ENCODE measurements around the gene DNAJC19. TPM values are rescaled to one million over a fixed set of nuclear protein-coding genes. Genes with fewer than 3 reads are reported as not detected.

Gene DNAJC19
- total and polyA plus RNA-seq, 5 donors from 2014 or later, result 23.8 to 112 (median 88.3) TPM

DNA sequence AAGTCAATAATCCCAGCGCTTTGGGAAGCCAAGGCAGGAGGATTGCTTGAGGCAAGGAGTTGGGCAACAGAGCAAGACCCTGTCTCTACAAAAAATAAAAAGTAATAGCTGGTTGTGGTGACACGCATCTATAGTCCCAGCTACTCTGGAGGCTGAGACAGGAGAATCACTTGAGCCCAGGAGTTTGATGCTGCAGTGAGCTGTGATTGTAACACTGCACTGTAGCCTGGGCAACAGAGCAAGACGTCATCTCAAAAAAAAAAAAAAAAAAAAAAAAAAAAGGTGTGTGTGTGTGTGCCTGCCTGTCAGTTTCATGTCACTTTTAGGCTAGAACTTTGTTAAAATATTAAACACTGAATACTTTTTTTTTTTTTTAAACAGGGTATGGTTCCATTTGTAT is 28.4 kb downstream of the DNAJC19 start:
- H3K36me3 ChIP-seq (ENCODE audit: control insufficient read depth, insufficient read depth, low read length), result peaks cover 80% of the 10 kb centered on the region
- peaks cover 46% of the 10 kb centered on the region for H3K36me3 Mint-ChIP-seq

DNA sequence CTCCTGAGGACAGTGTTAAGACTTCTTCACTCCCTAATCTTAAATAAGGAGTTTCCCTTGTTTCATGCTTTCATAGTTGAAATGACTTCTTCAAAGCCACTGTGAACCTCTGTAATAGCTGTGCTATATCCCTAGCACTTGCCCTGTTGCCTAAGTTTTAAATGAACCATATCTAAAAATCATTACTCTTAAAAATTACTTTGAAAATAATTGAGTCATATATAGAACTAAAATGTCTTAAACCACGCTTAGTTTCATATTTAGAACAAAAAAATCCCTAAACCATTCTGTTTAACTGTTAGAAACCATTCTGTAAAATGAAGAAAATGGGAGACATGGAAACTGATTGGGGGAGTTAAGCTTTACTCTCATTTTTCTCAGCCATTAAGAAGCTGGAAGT is 29.8 kb downstream of the DNAJC19 start:
- H3K36me3 Mint-ChIP-seq, result peaks cover 51% of the 10 kb centered on the region
- H3K27ac ChIP-seq (ENCODE audit: insufficient read depth, low read length, poor library complexity, severe bottlenecking), result no peak overlapping the region
- no peak overlapping the region for H3K4me3 Mint-ChIP-seq
- ATAC-seq (ENCODE audit: low read depth in 2 of 2) (no peak), DNase-seq (no peak)
- H3K4me1 Mint-ChIP-seq, result peaks cover 4 to 13% (median 8%) of the 10 kb centered on the region in 4 donors
- H3K9me3 ChIP-seq (ENCODE audit: control insufficient read depth in 2 of 2, low read length in 2 of 2), result no peaks in the 10 kb centered on the region
- no peak overlapping the region for H3K4me3 ChIP-seq (ENCODE audit: low read depth, low read length)
- peaks cover 82% of the 10 kb centered on the region for H3K36me3 ChIP-seq (ENCODE audit: control insufficient read depth, insufficient read depth, low read length)
- no peaks in the 10 kb centered on the region for H3K27me3 ChIP-seq (ENCODE audit: control insufficient read depth, insufficient read depth, low read length)
- peaks cover 0 to 3% (median 0%) of the 10 kb centered on the region in 7 donors for H3K9me3 Mint-ChIP-seq
- no peaks in the 10 kb centered on the region for H3K27me3 Mint-ChIP-seq
- H3K27ac Mint-ChIP-seq, result no peak overlapping the region
- no peaks in the 10 kb centered on the region for H3K4me1 ChIP-seq (ENCODE audit: control insufficient read depth, insufficient read depth, low read length, poor library complexity, severe bottlenecking)

More for the DNA sequence above, 28.4 kb downstream of the DNAJC19 start:
- H3K4me1 Mint-ChIP-seq, result peaks cover 4 to 13% (median 8%) of the 10 kb centered on the region in 4 donors
- H3K27ac ChIP-seq (ENCODE audit: insufficient read depth, low read length, poor library complexity, severe bottlenecking), result no peak overlapping the region
- peaks cover 0 to 3% (median 0%) of the 10 kb centered on the region in 7 donors for H3K9me3 Mint-ChIP-seq
- H3K4me3 ChIP-seq (ENCODE audit: low read depth, low read length), result no peak overlapping the region
- ATAC-seq (ENCODE audit: low read depth in 2 of 2) (peak in 1 of 2 donors; percentile 28), DNase-seq (no peak)
- H3K4me3 Mint-ChIP-seq, result no peak overlapping the region
- no peaks in the 10 kb centered on the region for H3K27me3 ChIP-seq (ENCODE audit: control insufficient read depth, insufficient read depth, low read length)
- H3K27me3 Mint-ChIP-seq, result no peaks in the 10 kb centered on the region
- no peaks in the 10 kb centered on the region for H3K9me3 ChIP-seq (ENCODE audit: control insufficient read depth in 2 of 2, low read length in 2 of 2)
- H3K27ac Mint-ChIP-seq, result no peak overlapping the region
- H3K4me1 ChIP-seq (ENCODE audit: control insufficient read depth, insufficient read depth, low read length, poor library complexity, severe bottlenecking), result no peaks in the 10 kb centered on the region

DNA sequence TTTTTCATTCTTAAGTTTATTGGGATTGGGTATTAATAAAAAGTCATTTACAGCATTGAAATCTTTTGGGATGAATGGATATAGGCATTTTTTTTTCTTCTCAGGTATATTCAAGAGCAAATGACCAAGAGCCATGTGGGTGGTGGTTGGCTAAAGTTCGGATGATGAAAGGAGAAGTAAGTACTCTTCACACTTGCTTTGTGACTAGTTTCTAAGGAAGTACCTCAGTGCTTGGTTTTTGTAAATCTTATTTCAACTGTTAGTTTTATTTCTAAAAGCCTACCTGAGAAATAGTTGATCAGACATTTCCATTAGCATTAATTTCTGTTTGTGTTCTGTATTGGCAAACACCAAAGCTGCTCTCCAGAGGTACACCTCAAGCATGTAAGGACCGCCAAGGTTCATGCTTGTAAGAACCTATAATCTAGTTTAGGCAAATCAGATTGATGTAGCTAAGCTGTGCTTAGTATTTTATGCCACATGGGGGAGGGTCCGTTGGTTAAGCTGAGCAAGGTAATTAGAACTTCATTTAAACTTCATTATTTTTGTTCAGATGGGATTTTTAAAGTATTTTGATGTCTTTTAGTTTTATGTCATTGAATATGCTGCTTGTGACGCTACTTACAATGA is 41.7 kb downstream of the DNAJC19 start:
- Histone ChIP-seq H3K4me3 (ENCODE audit: low read depth, low read length) (no peak overlapping the region), H3K9me3 (ENCODE audit: control insufficient read depth in 2 of 2, low read length in 2 of 2) (no peaks in the 10 kb centered on the region), H3K27ac (ENCODE audit: insufficient read depth, low read length, poor library complexity, severe bottlenecking) (no peak overlapping the region), H3K27me3 (ENCODE audit: control insufficient read depth, insufficient read depth, low read length) (no peaks in the 10 kb centered on the region), H3K36me3 (ENCODE audit: control insufficient read depth, insufficient read depth, low read length) (peaks cover 74% of the 10 kb centered on the region), H3K4me1 (ENCODE audit: control insufficient read depth, insufficient read depth, low read length, poor library complexity, severe bottlenecking) (no peaks in the 10 kb centered on the region)
- Mint-ChIP-seq H3K4me3 (no peak overlapping the region), H3K9me3 (no peaks in the 10 kb centered on the region), H3K27me3 (no peaks in the 10 kb centered on the region), H3K36me3 (peaks cover 48% of the 10 kb centered on the region), H3K27ac (no peak overlapping the region), H3K4me1 (peaks cover 13 to 19% (median 14%) of the 10 kb centered on the region in 4 donors)
- DNase-seq, result no peak
- no peak for ATAC-seq (ENCODE audit: low read depth in 2 of 2)

DNA sequence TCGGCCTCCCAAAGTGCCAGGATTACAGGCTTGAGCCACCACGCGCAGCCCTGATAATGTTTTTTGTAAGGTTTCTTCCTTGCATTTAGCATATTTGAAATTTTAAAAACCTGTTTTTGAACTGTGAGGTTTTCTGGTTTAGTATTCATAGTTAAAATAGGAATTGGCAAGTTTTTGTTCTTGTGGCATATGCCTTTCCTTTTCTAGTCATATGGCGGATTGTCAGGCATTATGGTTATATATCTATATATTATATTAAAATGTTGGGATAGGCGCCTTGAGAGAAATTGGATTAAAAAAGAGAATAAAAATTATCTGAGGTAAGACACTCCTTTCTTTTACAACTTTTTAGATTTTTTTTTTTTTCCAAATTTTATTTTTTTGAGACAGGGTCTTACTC is 48.7 kb downstream of the DNAJC19 start:
- Histone ChIP-seq H3K4me1 (ENCODE audit: control insufficient read depth, insufficient read depth, low read length, poor library complexity, severe bottlenecking) (no peaks in the 10 kb centered on the region), H3K4me3 (ENCODE audit: low read depth, low read length) (no peak overlapping the region), H3K27me3 (ENCODE audit: control insufficient read depth, insufficient read depth, low read length) (no peaks in the 10 kb centered on the region), H3K9me3 (ENCODE audit: control insufficient read depth in 2 of 2, low read length in 2 of 2) (no peaks in the 10 kb centered on the region), H3K36me3 (ENCODE audit: control insufficient read depth, insufficient read depth, low read length) (peaks cover 57% of the 10 kb centered on the region), H3K27ac (ENCODE audit: insufficient read depth, low read length, poor library complexity, severe bottlenecking) (no peak overlapping the region)
- peaks cover 0 to 13% (median 9%) of the 10 kb centered on the region in 4 donors for H3K4me1 Mint-ChIP-seq
- no peaks in the 10 kb centered on the region for H3K9me3 Mint-ChIP-seq
- DNase-seq (no peak), ATAC-seq (ENCODE audit: low read depth in 2 of 2) (no peak)
- no peak overlapping the region for H3K27ac Mint-ChIP-seq
- no peaks in the 10 kb centered on the region for H3K27me3 Mint-ChIP-seq
- no peak overlapping the region for H3K4me3 Mint-ChIP-seq
- peaks cover 22% of the 10 kb centered on the region for H3K36me3 Mint-ChIP-seq

DNA sequence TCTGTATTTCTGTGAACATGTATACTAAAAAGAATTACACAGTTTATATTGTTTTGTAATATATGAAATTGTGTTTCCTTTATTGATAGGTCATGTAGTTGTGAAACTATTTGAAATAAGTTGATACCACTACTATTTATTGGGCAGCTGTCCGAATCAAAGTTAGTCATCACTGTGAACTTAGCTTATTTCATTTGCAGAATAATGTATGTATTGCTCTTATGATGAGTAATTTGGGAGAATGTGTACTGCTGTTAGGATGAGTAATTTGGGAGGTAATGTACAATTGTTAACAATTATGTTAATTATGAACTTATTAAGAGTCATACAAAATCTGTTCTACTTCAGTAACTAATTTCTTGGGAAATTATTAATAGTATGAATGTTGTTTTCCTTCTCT is 54.9 kb downstream of the DNAJC19 start:
- Histone ChIP-seq H3K9me3 (ENCODE audit: control insufficient read depth in 2 of 2, low read length in 2 of 2) (no peaks in the 10 kb centered on the region), H3K4me3 (ENCODE audit: low read depth, low read length) (no peak overlapping the region), H3K36me3 (ENCODE audit: control insufficient read depth, insufficient read depth, low read length) (peaks cover 24% of the 10 kb centered on the region), H3K27me3 (ENCODE audit: control insufficient read depth, insufficient read depth, low read length) (no peaks in the 10 kb centered on the region), H3K4me1 (ENCODE audit: control insufficient read depth, insufficient read depth, low read length, poor library complexity, severe bottlenecking) (peaks cover 6% of the 10 kb centered on the region), H3K27ac (ENCODE audit: insufficient read depth, low read length, poor library complexity, severe bottlenecking) (no peak overlapping the region)
- no peak overlapping the region for H3K4me3 Mint-ChIP-seq
- no peak for DNase-seq
- ATAC-seq (ENCODE audit: low read depth in 2 of 2), result no peak
- no peaks in the 10 kb centered on the region for H3K27me3 Mint-ChIP-seq
- peaks cover 17% of the 10 kb centered on the region for H3K36me3 Mint-ChIP-seq
- H3K4me1 Mint-ChIP-seq, result peaks cover 16 to 46% (median 27%) of the 10 kb centered on the region in 4 donors
- no peaks in the 10 kb centered on the region for H3K9me3 Mint-ChIP-seq
- H3K27ac Mint-ChIP-seq, result no peak overlapping the region

Other genes with a start within 250 kb of the DNAJC19 start
- gene FXR1, start 77.1 kb downstream of the DNAJC19 start, total RNA-seq, result 146 TPM
- 10 to 100 TPM; 45.9 to 48.3 (median 47.2) TPM for gene FXR1, start 77.1 kb downstream of the DNAJC19 start, polyA plus RNA-seq